ENCODE data around the gene TTC21A. TPM values are rescaled to one million over a fixed set of nuclear protein-coding genes. Genes with fewer than 3 reads are reported as not detected.
A peak's percentile ranks its signal among the peaks of the same experiment; 100 is the strongest.

The TTC21A gene
- total and polyA plus RNA-seq, 2 experiments from 2014 or later: 1.8 to 2.0 TPM

GRCh38 chr3:39110041-39110639 lies 2.7 kb downstream of the TTC21A start:
- Mint-ChIP-seq H3K4me3 (no peak overlapping the region), H3K27ac (no peak overlapping the region), H3K4me1 (peaks cover 24% of the 10 kb centered on the region), H3K9me3 (no peaks in the 10 kb centered on the region; the same call in 1 of the 3 replicates), H3K36me3 (ENCODE audit: low read depth) (no peaks in the 10 kb centered on the region; the same call in 1 of the 3 replicates), H3K27me3 (ENCODE audit: insufficient read depth, low read depth, poor library complexity) (peaks cover 10% of the 10 kb centered on the region)
- TF ChIP-seq JUNB (IDR thresholded peaks at IDR 0.05; ENCODE audit: unreplicated experiment) (no peak), EZH2phosphoT487 (IDR thresholded peaks at IDR 0.05; ENCODE audit: unreplicated experiment) (no peak), STAT1 (IDR thresholded peaks at IDR 0.05; ENCODE audit: unreplicated experiment) (no peak), ZNF114 (CRISPR knock-in tag; IDR thresholded peaks at IDR 0.05) (no peak), CTCF (conservative IDR thresholded peaks at IDR 0.05; ENCODE audit: low read depth in 2 of 2) (no peak), POLR2AphosphoS5 (IDR thresholded peaks at IDR 0.05; ENCODE audit: low read depth) (no peak), NANOG (IDR thresholded peaks at IDR 0.05; ENCODE audit: borderline replicate concordance) (no peak), CREB1 (CRISPR knock-in tag; IDR thresholded peaks at IDR 0.05; ENCODE audit: low read depth) (no peak), ZNF331 (CRISPR knock-in tag; IDR thresholded peaks at IDR 0.05; ENCODE audit: low read depth) (no peak), EZH2 (IDR thresholded peaks at IDR 0.05; ENCODE audit: low read depth, unreplicated experiment) (no peak)
- TF ChIP-seq, protein P1, sequence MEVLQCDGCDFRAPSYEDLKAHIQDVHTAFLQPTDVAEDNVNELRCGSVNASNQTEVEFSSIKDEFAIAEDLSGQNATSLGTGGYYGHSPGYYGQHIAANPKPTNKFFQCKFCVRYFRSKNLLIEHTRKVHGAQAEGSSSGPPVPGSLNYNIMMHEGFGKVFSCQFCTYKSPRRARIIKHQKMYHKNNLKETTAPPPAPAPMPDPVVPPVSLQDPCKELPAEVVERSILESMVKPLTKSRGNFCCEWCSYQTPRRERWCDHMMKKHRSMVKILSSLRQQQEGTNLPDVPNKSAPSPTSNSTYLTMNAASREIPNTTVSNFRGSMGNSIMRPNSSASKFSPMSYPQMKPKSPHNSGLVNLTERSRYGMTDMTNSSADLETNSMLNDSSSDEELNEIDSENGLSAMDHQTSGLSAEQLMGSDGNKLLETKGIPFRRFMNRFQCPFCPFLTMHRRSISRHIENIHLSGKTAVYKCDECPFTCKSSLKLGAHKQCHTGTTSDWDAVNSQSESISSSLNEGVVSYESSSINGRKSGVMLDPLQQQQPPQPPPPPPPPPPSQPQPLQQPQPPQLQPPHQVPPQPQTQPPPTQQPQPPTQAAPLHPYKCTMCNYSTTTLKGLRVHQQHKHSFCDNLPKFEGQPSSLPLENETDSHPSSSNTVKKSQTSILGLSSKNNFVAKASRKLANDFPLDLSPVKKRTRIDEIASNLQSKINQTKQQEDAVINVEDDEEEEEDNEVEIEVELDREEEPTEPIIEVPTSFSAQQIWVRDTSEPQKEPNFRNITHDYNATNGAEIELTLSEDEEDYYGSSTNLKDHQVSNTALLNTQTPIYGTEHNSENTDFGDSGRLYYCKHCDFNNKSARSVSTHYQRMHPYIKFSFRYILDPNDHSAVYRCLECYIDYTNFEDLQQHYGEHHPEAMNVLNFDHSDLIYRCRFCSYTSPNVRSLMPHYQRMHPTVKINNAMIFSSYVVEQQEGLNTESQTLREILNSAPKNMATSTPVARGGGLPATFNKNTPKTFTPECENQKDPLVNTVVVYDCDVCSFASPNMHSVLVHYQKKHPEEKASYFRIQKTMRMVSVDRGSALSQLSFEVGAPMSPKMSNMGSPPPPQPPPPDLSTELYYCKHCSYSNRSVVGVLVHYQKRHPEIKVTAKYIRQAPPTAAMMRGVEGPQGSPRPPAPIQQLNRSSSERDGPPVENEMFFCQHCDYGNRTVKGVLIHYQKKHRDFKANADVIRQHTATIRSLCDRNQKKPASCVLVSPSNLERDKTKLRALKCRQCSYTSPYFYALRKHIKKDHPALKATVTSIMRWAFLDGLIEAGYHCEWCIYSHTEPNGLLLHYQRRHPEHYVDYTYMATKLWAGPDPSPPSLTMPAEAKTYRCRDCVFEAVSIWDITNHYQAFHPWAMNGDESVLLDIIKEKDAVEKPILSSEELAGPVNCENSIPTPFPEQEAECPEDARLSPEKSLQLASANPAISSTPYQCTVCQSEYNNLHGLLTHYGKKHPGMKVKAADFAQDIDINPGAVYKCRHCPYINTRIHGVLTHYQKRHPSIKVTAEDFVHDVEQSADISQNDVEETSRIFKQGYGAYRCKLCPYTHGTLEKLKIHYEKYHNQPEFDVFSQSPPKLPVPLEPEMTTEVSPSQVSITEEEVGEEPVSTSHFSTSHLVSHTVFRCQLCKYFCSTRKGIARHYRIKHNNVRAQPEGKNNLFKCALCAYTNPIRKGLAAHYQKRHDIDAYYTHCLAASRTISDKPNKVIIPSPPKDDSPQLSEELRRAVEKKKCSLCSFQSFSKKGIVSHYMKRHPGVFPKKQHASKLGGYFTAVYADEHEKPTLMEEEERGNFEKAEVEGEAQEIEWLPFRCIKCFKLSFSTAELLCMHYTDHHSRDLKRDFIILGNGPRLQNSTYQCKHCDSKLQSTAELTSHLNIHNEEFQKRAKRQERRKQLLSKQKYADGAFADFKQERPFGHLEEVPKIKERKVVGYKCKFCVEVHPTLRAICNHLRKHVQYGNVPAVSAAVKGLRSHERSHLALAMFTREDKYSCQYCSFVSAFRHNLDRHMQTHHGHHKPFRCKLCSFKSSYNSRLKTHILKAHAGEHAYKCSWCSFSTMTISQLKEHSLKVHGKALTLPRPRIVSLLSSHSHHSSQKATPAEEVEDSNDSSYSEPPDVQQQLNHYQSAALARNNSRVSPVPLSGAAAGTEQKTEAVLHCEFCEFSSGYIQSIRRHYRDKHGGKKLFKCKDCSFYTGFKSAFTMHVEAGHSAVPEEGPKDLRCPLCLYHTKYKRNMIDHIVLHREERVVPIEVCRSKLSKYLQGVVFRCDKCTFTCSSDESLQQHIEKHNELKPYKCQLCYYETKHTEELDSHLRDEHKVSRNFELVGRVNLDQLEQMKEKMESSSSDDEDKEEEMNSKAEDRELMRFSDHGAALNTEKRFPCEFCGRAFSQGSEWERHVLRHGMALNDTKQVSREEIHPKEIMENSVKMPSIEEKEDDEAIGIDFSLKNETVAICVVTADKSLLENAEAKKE (CRISPR knock-in tag; IDR thresholded peaks at IDR 0.05): no peak
- TF ChIP-seq, protein P2, sequence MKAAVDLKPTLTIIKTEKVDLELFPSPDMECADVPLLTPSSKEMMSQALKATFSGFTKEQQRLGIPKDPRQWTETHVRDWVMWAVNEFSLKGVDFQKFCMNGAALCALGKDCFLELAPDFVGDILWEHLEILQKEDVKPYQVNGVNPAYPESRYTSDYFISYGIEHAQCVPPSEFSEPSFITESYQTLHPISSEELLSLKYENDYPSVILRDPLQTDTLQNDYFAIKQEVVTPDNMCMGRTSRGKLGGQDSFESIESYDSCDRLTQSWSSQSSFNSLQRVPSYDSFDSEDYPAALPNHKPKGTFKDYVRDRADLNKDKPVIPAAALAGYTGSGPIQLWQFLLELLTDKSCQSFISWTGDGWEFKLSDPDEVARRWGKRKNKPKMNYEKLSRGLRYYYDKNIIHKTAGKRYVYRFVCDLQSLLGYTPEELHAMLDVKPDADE (IDR thresholded peaks at IDR 0.05): no peak
- TF ChIP-seq, protein P3, sequence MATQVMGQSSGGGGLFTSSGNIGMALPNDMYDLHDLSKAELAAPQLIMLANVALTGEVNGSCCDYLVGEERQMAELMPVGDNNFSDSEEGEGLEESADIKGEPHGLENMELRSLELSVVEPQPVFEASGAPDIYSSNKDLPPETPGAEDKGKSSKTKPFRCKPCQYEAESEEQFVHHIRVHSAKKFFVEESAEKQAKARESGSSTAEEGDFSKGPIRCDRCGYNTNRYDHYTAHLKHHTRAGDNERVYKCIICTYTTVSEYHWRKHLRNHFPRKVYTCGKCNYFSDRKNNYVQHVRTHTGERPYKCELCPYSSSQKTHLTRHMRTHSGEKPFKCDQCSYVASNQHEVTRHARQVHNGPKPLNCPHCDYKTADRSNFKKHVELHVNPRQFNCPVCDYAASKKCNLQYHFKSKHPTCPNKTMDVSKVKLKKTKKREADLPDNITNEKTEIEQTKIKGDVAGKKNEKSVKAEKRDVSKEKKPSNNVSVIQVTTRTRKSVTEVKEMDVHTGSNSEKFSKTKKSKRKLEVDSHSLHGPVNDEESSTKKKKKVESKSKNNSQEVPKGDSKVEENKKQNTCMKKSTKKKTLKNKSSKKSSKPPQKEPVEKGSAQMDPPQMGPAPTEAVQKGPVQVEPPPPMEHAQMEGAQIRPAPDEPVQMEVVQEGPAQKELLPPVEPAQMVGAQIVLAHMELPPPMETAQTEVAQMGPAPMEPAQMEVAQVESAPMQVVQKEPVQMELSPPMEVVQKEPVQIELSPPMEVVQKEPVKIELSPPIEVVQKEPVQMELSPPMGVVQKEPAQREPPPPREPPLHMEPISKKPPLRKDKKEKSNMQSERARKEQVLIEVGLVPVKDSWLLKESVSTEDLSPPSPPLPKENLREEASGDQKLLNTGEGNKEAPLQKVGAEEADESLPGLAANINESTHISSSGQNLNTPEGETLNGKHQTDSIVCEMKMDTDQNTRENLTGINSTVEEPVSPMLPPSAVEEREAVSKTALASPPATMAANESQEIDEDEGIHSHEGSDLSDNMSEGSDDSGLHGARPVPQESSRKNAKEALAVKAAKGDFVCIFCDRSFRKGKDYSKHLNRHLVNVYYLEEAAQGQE (IDR thresholded peaks at IDR 0.05; ENCODE audit: unreplicated experiment): no peak
- H3K27me3 ChIP-seq (ENCODE audit: insufficient read depth): no peaks in the 10 kb centered on the region
- DNase-seq (ENCODE audit: low spot score) (peak; percentile 40), ATAC-seq (no peak)
- no peaks in the 10 kb centered on the region for H3K4me1 ChIP-seq (ENCODE audit: insufficient read depth)
- H3K4me2 ChIP-seq: no peak overlapping the region
- H3F3A ChIP-seq (replicated peaks; ENCODE audit: low read depth): no peaks in the 10 kb centered on the region
- H3K27ac ChIP-seq (ENCODE audit: low read depth): no peak overlapping the region
- no peaks in the 10 kb centered on the region for H3K9me2 ChIP-seq (ENCODE audit: insufficient read depth)
- peaks cover 7% of the 10 kb centered on the region for H4K20me1 ChIP-seq (replicated peaks; ENCODE audit: insufficient read depth)
- H3K79me2 ChIP-seq (replicated peaks; ENCODE audit: insufficient read depth): peaks cover 8% of the 10 kb centered on the region
- no peaks in the 10 kb centered on the region for H3K36me3 ChIP-seq (ENCODE audit: insufficient read depth)
- H3K4me3 ChIP-seq: no peak overlapping the region
- H2AFZ ChIP-seq: no peak overlapping the region

Data from GM23338 (cell line).